CD4-positive, alpha-beta T cell treated with Interleukin-17A for 1 hour (primary cell): Measurements from ENCODE around the gene TMF1.

ENCODE experiments used
- DNase-seq: peaks from one replicate; pipeline ENCODE4 v3.0.0-alpha.2; 2020

TMF1 gene

DNA sequence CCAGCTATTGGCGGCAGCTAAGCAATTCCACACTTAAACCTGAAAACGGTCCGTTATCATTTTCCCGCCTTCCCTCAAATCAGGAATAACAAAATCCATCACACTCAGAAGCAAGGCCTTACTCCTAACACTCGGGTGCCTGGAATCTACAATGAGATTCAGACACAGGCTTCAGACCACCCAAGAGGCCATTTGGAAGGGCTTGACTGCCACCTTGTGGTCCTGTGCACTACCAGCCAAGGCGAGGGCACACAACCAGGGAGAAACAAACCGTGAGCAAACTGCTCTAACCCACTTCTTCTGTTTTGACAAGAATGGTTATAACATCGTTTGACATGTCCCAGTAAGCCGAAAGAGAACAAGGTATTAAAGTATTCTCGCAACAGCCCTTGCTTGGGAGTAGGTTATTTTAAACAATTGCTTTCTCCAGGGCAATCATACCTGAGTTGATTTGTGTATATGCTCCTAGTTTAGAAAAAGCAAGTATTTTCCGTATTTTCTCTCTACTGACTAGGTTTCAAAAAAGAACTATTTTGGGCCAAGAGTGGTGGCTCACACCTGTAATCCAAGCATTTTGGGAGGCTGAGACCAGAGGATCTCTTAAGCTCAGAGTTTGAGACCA is 79.7 kb downstream of the TMF1 start:
- peak; percentile 19 for DNase-seq
